A549 (cell line): Measurements from ENCODE around the gene ZIC2. TPM values are rescaled to one million over a fixed set of nuclear protein-coding genes. Genes with fewer than 3 reads are reported as not detected.

Experiments used
- ATAC-seq, 2 experiments: fragments of 200-7000 bp in 1 of 2; fragments of >200 bp in 1 of 2; cut with Nextera tagmentation in 1 of 2; cut with Tn5 transposase in 1 of 2; 3 replicates each; pipeline versions ENCODE4 v1.8.0 to v1.9.1; 2018 to 2020; ENCODE audit warnings: mild to moderate bottlenecking in 1 of 2, moderate library complexity in 1 of 2
- CTCF ChIA-PET: fragments of 300-600 bp; sonication (Branson Sonifier 250); formaldehyde crosslinking; extraction: SDS; loops from one replicate; lab custom pipeline; 2021; ENCODE audit warnings: antibody characterized with exemption, inconsistent platforms; lab: Yijun Ruan, JAX
- POLR2A ChIA-PET: fragments of 350-600 bp; formaldehyde crosslinking; extraction: SDS; loops from one replicate; lab custom pipeline; 2021; ENCODE audit warnings: antibody characterized with exemption, inconsistent platforms; lab: Yijun Ruan, JAX
- DNase-seq, 2 experiments: peaks; one replicate each; pipeline versions ENCODE4 v3.0.0 to v3.0.0-alpha.2; 2011 to 2016; ENCODE audit warnings: low read depth in 1 of 2, low spot score in 1 of 2
- FAIRE-seq: peaks from 2 replicates; lab custom pipeline; 2011; peaks lifted over from hg19 to GRCh38; lab: Jason Lieb, UNC
- H3K27ac ChIP-seq, 2 experiments: fragments of >200 bp; sonication (Bioruptor Twin); formaldehyde crosslinking; 3 replicates each; pipeline ENCODE4 v1.5.1; 2016 to 2017
- H3K4me1 ChIP-seq: fragments of >200 bp; sonication (Bioruptor Twin); formaldehyde crosslinking; 3 replicates; pipeline ENCODE4 v1.6.1; 2016
- H3K4me2 ChIP-seq: fragments of >200 bp; sonication (Bioruptor Twin); formaldehyde crosslinking; 3 replicates; pipeline ENCODE4 v1.6.1; 2016
- H3K4me3 ChIP-seq: fragments of >200 bp; sonication (Bioruptor Twin); formaldehyde crosslinking; 3 replicates; pipeline ENCODE4 v1.5.1; 2016
- H3K9me3 ChIP-seq: fragments of >200 bp; sonication (Bioruptor Twin); formaldehyde crosslinking; 3 replicates; pipeline ENCODE4 v1.6.1; 2016
- CBX8 ChIP-seq: fragments of 200-600 bp; sonication (generic); IDR thresholded peaks from 2 replicates; pipeline ENCODE4 v1.6.1; 2016
- CEBPB ChIP-seq, 2 experiments: fragments of >200 bp in 1 of 2; sonication (Bioruptor Twin) in 1 of 2; formaldehyde crosslinking in 1 of 2; IDR thresholded peaks; 2 replicates each; pipeline ENCODE4 v1.6.1; 2012 to 2016
- EHMT2 ChIP-seq: fragments of 200-600 bp; sonication (generic); IDR thresholded peaks from 2 replicates; pipeline ENCODE4 v1.6.1; 2016; ENCODE audit warnings: antibody characterized with exemption, low read depth, mild to moderate bottlenecking, moderate library complexity
- FOSB ChIP-seq: fragments of 250-450 bp; sonication (Bioruptor Pico); IDR thresholded peaks from 2 replicates; pipeline ENCODE4 v1.5.0; 2020; ENCODE audit warnings: mild to moderate bottlenecking, moderate library complexity
- FOSL2 ChIP-seq, 2 experiments: fragments of 450-650 bp in 1 of 2; fragments of >200 bp in 1 of 2; sonication (Bioruptor Twin) in 1 of 2; formaldehyde crosslinking; IDR thresholded peaks; 2 replicates each; pipeline versions ENCODE4 v1.5.0 to v1.6.1; 2016 to 2020; ENCODE audit warnings: mild to moderate bottlenecking in 1 of 2, moderate library complexity in 1 of 2
- GATA3 ChIP-seq: IDR thresholded peaks from 2 replicates; pipeline ENCODE4 v1.6.1; 2012; ENCODE audit warnings: borderline replicate concordance
- HMGXB4 ChIP-seq: fragments of 250-450 bp; sonication (Bioruptor Pico); IDR thresholded peaks from 2 replicates; pipeline ENCODE4 v1.5.0; 2021; ENCODE audit warnings: mild to moderate bottlenecking, moderate library complexity, borderline replicate concordance
- HOXA7 ChIP-seq: fragments of 250-450 bp; sonication (Bioruptor Pico); IDR thresholded peaks from 2 replicates; pipeline ENCODE4 v1.5.0; 2020; ENCODE audit warnings: mild to moderate bottlenecking, moderate library complexity
- JUN ChIP-seq, 2 experiments: fragments of >200 bp; sonication (Bioruptor Twin); formaldehyde crosslinking; IDR thresholded peaks; 2 replicates in 1 of 2; 3 replicates in 1 of 2; pipeline ENCODE4 v1.6.1; 2016 to 2017
- KDM5A ChIP-seq: fragments of 200-600 bp; sonication (generic); IDR thresholded peaks from 2 replicates; pipeline ENCODE4 v1.6.1; 2016; ENCODE audit warnings: antibody characterized with exemption, mild to moderate bottlenecking
- MAFK ChIP-seq: fragments of 450-650 bp; IDR thresholded peaks from 2 replicates; pipeline ENCODE4 v1.6.1; 2014; ENCODE audit not compliant: partially characterized antibody
- NFE2L2 ChIP-seq: fragments of 150-350 bp; conservative IDR thresholded peaks from 2 replicates; pipeline ENCODE4 v1.6.1; 2014; ENCODE audit warnings: low read length
- POLR2A ChIP-seq: IDR thresholded peaks from 2 replicates; pipeline ENCODE4 v1.6.1; 2012; ENCODE audit warnings: mild to moderate bottlenecking, low read length
- POLR2AphosphoS2 ChIP-seq: conservative IDR thresholded peaks from 2 replicates; pipeline ENCODE4 v1.6.1; 2012; ENCODE audit warnings: low read length, improper control_type of control experiment, inconsistent platforms
- REST ChIP-seq: fragments of 200-600 bp; sonication (generic); IDR thresholded peaks from 2 replicates; pipeline ENCODE4 v1.6.1; 2016; ENCODE audit warnings: antibody characterized with exemption, mild to moderate bottlenecking, moderate library complexity
- TFCP2L1 ChIP-seq: fragments of 250-450 bp; sonication (Bioruptor Pico); IDR thresholded peaks from 2 replicates; pipeline ENCODE4 v1.5.0; 2021; ENCODE audit warnings: mild to moderate bottlenecking
- TP53 ChIP-seq: fragments of 250-450 bp; sonication (Bioruptor Pico); IDR thresholded peaks from 2 replicates; pipeline ENCODE4 v1.5.0; 2021; ENCODE audit warnings: mild to moderate bottlenecking, moderate library complexity
- ZC3H11A ChIP-seq: fragments of 450-650 bp; IDR thresholded peaks from 2 replicates; pipeline ENCODE4 v1.6.1; 2014; ENCODE audit warnings: antibody characterized with exemption, mild to moderate bottlenecking
- ZFP36 ChIP-seq: fragments of 450-650 bp; IDR thresholded peaks from 2 replicates; pipeline ENCODE4 v1.6.1; 2014; ENCODE audit warnings: borderline replicate concordance; ENCODE audit not compliant: partially characterized antibody
- WGBS: methylation state at CpG from one replicate; pipeline ENCODE4 v1.1.6; 2017; ENCODE audit errors: missing lambda C conversion rate; 5-methylcytosine and 5-hydroxymethylcytosine counted together
- polyA plus RNA-seq, 4 experiments: library from polyadenylated mRNA; depleted of rRNA in 3 of 4; stranded (reverse); fragments of >200 nt; fragmentation: RNase III in 1 of 4; extraction: RNeasy Plus Mini Kit Qiagen cat#74134 plus additional on column Dnase treatment in 1 of 4; gene quantifications; 2 replicates in 3 of 4; 3 replicates in 1 of 4; pipeline ENCODE4 v1.2.3, GENCODE V29; 2011 to 2017
- TF ChIP-seq, protein P1 (sequence below): fragments of >200 bp; sonication (Bioruptor Twin); formaldehyde crosslinking; IDR thresholded peaks from 3 replicates; pipeline ENCODE4 v1.5.1; 2016

ZIC2 gene
- polyA plus RNA-seq, 2 of the 4 experiments (the other 2 are of a cell fraction): 2.1 to 10.3 TPM

DNA sequence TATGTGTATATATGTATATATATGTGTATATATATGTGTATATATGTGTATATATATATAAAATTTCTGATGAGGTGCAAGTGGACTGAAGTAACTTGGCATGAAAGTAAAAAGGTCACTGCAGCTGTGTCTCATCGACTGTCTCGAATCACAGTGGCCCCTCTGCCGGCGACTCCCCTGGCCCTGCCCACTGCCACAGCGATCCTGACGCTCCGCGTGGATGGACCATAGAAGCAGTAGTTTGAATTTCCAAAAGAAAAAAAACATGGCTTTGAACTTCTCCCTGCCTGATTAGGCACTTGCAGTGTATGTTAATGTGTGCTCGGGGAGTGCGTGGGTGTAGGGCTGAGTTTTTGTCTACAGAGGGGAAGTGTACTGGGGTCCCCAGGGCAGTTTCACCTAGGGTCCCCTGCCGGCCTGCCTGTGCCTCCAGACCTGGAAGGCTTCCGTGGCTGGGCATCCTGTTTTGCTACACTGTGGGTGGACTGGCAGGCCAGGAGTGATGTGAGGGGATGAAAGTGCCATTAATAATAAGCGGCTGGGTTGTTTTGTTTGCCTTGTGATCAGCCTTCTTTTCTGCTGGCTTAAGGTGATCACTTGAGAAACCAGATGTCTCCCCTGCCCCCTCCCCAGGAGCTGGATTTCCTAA is 20.8 kb upstream of the ZIC2 start:
- no peak overlapping the region; the same call in 2 of the 3 replicates for H3K4me3 ChIP-seq
- TF ChIP-seq POLR2A (no peak), JUN (IDR thresholded peaks at IDR 0.05) (no peak), ZFP36 (no peak)
- H3K9me3 ChIP-seq: no peaks in the 10 kb centered on the region
- peak overlapping the region; percentile 83; the same call in 1 of the 3 replicates for H3K4me2 ChIP-seq
- FAIRE-seq (no peak), DNase-seq (no peak), ATAC-seq (no peak)
- H3K27ac ChIP-seq: no peak overlapping the region
- ChIA-PET POLR2A (no interaction called here), CTCF (interaction anchor here (1.4 kb wide), 1 partner anchor 9 kb away, joined by 3 read pairs; no protein-coding TSS in a partner anchor)
- H3K4me1 ChIP-seq: no peaks in the 10 kb centered on the region
- WGBS: 87% methylated on average over 13 of the region's 13 CpGs

- FAIRE-seq (no peak), ATAC-seq (no peak), DNase-seq (no peak)
- Histone ChIP-seq H3K4me3 (no peak overlapping the region), H3K27ac (no peak overlapping the region), H3K4me1 (peaks cover 4% of the 10 kb centered on the region; the same call in 2 of the 3 replicates), H3K9me3 (no peaks in the 10 kb centered on the region), H3K4me2 (no peak overlapping the region)
- no peak for TF ChIP-seq GATA3
- no peak for TF ChIP-seq REST
- TF ChIP-seq, protein P1, sequence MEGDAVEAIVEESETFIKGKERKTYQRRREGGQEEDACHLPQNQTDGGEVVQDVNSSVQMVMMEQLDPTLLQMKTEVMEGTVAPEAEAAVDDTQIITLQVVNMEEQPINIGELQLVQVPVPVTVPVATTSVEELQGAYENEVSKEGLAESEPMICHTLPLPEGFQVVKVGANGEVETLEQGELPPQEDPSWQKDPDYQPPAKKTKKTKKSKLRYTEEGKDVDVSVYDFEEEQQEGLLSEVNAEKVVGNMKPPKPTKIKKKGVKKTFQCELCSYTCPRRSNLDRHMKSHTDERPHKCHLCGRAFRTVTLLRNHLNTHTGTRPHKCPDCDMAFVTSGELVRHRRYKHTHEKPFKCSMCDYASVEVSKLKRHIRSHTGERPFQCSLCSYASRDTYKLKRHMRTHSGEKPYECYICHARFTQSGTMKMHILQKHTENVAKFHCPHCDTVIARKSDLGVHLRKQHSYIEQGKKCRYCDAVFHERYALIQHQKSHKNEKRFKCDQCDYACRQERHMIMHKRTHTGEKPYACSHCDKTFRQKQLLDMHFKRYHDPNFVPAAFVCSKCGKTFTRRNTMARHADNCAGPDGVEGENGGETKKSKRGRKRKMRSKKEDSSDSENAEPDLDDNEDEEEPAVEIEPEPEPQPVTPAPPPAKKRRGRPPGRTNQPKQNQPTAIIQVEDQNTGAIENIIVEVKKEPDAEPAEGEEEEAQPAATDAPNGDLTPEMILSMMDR: no peak
- no peak for TF ChIP-seq CEBPB (IDR thresholded peaks at IDR 0.05)
- TF ChIP-seq POLR2A: no peak
- no peak for TF ChIP-seq MAFK
- no peak for TF ChIP-seq TFCP2L1
- no peak for TF ChIP-seq ZFP36
- no peak for TF ChIP-seq ZC3H11A
- TF ChIP-seq FOSL2 (IDR thresholded peaks at IDR 0.05): no peak
- no peak for TF ChIP-seq FOSL2 (CRISPR knock-in tag; IDR thresholded peaks at IDR 0.05)
- TF ChIP-seq TP53: no peak
- no peak for TF ChIP-seq KDM5A
- 88% methylated on average over 8 of the region's 8 CpGs for WGBS
- ChIA-PET CTCF (no interaction called here), POLR2A (no interaction called here)
Observed at GRCh38 chr13:99961636-99962035, 19.9 kb upstream of the ZIC2 start.

GRCh38 chr13:99962242-99962641 is 19.3 kb upstream of the ZIC2 start:
- TF ChIP-seq HOXA7 (CRISPR knock-in tag) (no peak), HMGXB4 (CRISPR knock-in tag) (no peak), NFE2L2 (no peak), EHMT2 (no peak), POLR2AphosphoS2 (no peak), FOSB (no peak), CBX8 (no peak)
- WGBS: 89% methylated on average over 1 of the region's 1 CpG
- DNase-seq: no peak
- ChIA-PET CTCF (no interaction called here), POLR2A (no interaction called here)
- FAIRE-seq: no peak
- Histone ChIP-seq H3K4me1 (peaks cover 10% of the 10 kb centered on the region; the same call in 2 of the 3 replicates), H3K4me3 (no peak overlapping the region), H3K27ac (no peak overlapping the region), H3K9me3 (no peaks in the 10 kb centered on the region), H3K4me2 (no peak overlapping the region)
- ATAC-seq: no peak
